Fibroblast of skin of left biceps (primary cell): Measurements from ENCODE around the gene PLCL1.

Source experiments
- DNase-seq, 2 experiments: peaks; one replicate each; pipeline ENCODE4 v3.0.0-alpha.2; 2013; ENCODE audit warnings: low read depth in 2 of 2

Gene PLCL1

GRCh38 chr2:197926673-197927072, 122.3 kb downstream of the PLCL1 start:
- no peak for DNase-seq

- no peak for DNase-seq
Observed at GRCh38 chr2:197927994-197928393, 123.6 kb downstream of the PLCL1 start.

- no peak for DNase-seq
Observed at GRCh38 chr2:197929008-197929885, 124.9 kb downstream of the PLCL1 start.

DNA sequence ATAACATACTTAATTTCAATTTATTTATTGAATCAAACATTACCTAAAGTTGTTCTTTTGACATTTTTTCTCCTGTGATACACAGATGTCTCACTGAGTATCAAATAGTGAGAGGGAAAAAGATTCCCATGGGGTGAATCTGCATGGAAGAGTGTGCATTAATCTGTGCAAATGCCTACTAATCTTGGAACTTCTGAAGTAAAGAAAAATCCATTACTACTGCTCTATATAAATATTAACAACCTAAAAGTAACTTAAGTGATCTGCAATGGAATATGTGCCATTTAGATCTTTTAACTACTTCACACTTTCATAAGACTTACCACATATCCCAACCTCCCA, 125.5 kb downstream of the PLCL1 start:
- DNase-seq: no peak

GRCh38 chr2:197930570-197931278, 126.3 kb downstream of the PLCL1 start:
- DNase-seq: no peak

DNA sequence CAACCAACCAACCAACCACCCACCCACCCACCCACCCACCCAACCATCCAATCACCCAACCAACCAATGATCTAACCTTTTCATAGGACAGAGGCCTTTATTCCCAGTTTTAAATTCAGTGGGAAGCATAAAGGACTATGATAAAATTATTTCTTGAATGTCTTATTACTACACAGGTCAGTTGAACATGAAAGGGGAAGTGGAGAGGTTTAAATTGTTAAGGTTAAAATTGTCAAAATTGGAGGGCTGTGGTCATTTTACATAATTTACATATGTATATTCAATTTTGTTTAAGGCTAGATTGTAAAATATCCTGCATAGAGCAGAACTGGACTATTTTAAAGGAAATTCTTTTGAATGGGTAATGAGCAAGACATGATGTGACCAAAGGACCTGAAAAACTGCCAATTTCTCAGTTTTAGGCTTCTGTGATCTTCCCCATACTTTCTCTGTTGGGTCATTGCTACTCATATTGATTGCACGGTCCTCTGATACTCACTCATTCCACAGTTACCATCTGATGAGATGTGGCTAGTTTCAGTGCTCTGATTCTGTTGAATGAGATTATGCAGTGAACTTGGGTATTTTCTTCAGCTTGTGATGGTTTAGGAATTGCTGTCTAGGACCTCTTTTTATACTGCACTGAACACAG, 127.4 kb downstream of the PLCL1 start:
- DNase-seq: no peak

GRCh38 chr2:197932374-197932773, 128.0 kb downstream of the PLCL1 start:
- DNase-seq: no peak

GRCh38 chr2:197934261-197934933, 130.0 kb downstream of the PLCL1 start:
- no peak for DNase-seq

DNA sequence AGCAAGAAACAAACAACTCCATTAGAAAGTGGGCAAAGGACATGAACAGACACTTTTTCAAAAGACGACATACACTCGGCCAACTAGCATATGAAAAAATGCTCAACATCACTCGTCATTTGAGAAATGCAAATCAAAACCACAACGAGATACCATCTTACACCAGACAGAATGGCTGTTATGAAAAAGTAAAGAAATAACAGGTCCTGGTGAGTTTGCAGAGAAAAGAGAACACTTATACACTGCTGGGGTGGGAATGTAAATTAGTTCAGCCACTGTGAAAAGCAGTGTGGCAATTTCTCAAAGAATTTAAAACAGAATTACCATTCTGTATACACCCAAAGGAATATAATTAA, 130.5 kb downstream of the PLCL1 start:
- DNase-seq: no peak

GRCh38 chr2:197937814-197938213, 133.4 kb downstream of the PLCL1 start:
- no peak for DNase-seq

DNA sequence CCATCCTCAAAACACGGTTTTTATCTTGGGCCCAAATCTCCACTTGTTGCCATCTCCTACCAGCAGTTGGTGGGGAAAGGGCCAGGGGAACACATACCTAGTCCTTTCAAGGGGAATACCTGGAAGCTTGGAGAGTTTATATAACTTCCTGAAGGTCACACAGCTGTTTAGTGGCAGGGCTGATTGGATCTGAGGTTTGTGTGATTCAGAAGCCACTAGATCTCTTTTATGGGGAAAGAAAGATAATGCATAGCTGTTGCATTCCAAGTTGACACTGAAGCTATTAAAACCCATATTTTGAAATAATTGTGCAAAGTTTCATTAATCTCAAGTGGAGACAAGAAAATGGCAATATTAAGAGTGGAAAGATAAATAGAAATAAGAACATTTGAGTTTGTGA, 134.2 kb downstream of the PLCL1 start:
- DNase-seq: no peak

- no peak for DNase-seq
Observed at GRCh38 chr2:197939787-197940186, 135.4 kb downstream of the PLCL1 start.

GRCh38 chr2:197940382-197940781, 136.0 kb downstream of the PLCL1 start:
- no peak for DNase-seq

GRCh38 chr2:197941715-197942114, 137.3 kb downstream of the PLCL1 start:
- DNase-seq: no peak

- no peak for DNase-seq
Observed at GRCh38 chr2:197943731-197944130, 139.3 kb downstream of the PLCL1 start.

GRCh38 chr2:197944416-197945096, 140.2 kb downstream of the PLCL1 start:
- DNase-seq: no peak

DNA sequence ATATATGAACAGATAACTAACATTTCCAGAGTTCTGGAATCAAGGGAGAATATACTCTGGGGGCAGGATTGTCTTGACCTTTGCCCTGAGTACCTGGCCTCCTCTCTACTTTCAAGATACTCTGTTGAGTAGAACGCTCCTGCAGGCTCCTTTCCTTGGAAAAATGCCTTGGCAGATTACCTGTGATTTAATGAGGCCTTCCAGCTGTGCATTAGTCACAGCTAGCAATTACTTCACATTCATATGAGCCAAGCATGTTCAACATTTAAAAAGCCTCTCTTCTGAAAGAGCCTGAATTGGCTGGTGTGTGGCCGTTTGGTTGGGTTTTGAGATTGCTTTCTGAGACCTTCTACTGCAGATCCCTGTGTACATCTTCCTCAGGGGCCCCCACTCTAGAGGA, 142.2 kb downstream of the PLCL1 start:
- DNase-seq: no peak

DNA sequence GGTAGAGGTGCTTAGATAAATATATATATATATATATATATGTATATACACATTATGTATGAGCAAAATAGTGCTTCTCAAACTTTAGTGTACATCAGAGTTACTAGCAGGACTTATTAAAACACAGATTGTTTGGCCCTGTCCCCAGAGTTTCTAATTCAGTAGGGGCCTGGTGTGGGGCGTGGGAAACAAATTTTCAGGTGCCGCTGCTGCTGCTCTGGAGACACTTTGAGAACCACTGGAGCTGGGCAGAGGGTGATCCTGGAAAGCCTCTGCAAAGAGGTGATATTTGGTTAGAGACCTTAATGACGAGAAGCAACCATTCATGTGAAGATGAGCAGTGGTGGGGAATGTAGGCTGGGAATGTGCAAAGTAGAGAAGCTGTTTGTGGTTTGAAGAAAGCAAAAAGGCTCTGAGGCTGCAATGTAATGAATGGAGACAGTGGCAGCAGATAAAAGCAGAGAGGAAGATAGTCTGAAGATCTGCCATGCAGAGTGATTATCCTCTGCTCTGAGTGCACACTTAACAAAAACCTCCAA, 142.9 kb downstream of the PLCL1 start:
- DNase-seq: no peak

GRCh38 chr2:197949224-197949623, 144.8 kb downstream of the PLCL1 start:
- no peak for DNase-seq

- no peak for DNase-seq
Observed at GRCh38 chr2:197950006-197950405, 145.6 kb downstream of the PLCL1 start.

- no peak for DNase-seq
Observed at GRCh38 chr2:197950724-197951123, 146.3 kb downstream of the PLCL1 start.
